Astrocyte (in vitro differentiated cells and primary cell): ENCODE data around the gene P3H2. TPM values are rescaled to one million over a fixed set of nuclear protein-coding genes. Genes with fewer than 3 reads are reported as not detected.

Experiments used
- DNase-seq: peaks from one replicate; pipeline ENCODE4 v3.0.0-alpha.2; 2010; ENCODE audit warnings: low read depth
- FAIRE-seq: peaks from 2 replicates; lab custom pipeline; 2011; peaks lifted over from hg19 to GRCh38; lab: Jason Lieb, UNC
- H2AFZ ChIP-seq: 2 replicates; pipeline ENCODE4 v1.6.0; 2012; ENCODE audit warnings: low read depth, low read length, inconsistent platforms
- H3K27ac ChIP-seq: 2 replicates; pipeline ENCODE4 v1.5.1; 2011; ENCODE audit warnings: low read depth, low read length, inconsistent platforms
- H3K27me3 ChIP-seq: 2 replicates; pipeline ENCODE4 v1.6.0; 2011; ENCODE audit warnings: low read length, inconsistent platforms; ENCODE audit not compliant: insufficient read depth
- H3K36me3 ChIP-seq: 2 replicates; pipeline ENCODE4 v1.5.1; 2011; ENCODE audit warnings: low read length, inconsistent platforms; ENCODE audit not compliant: insufficient read depth
- H3K4me1 ChIP-seq: 2 replicates; pipeline ENCODE4 v1.5.1; 2011; ENCODE audit warnings: low read length, inconsistent platforms; ENCODE audit not compliant: insufficient read depth
- H3K4me2 ChIP-seq: 2 replicates; pipeline ENCODE4 v1.6.0; 2012; ENCODE audit warnings: low read length, inconsistent platforms
- H3K4me3 ChIP-seq: 2 replicates; pipeline ENCODE4 v1.5.1; 2011; ENCODE audit warnings: low read depth, mild to moderate bottlenecking, low read length, inconsistent platforms; ENCODE audit not compliant: insufficient read depth
- H3K79me2 ChIP-seq: 2 replicates; pipeline ENCODE4 v1.6.0; 2012; ENCODE audit warnings: mild to moderate bottlenecking, low read length, inconsistent platforms; ENCODE audit not compliant: insufficient read depth
- H3K9ac ChIP-seq: 2 replicates; pipeline ENCODE4 v1.6.0; 2012; ENCODE audit warnings: mild to moderate bottlenecking, low read length, inconsistent platforms
- H3K9me3 ChIP-seq: 2 replicates; pipeline ENCODE4 v1.5.1; 2012; ENCODE audit warnings: low read depth, mild to moderate bottlenecking, low read length, inconsistent platforms; ENCODE audit not compliant: insufficient read depth
- H4K20me1 ChIP-seq: 2 replicates; pipeline ENCODE4 v1.6.0; 2012; ENCODE audit warnings: low read length, inconsistent platforms; ENCODE audit not compliant: insufficient read depth
- H3K27ac Mint-ChIP-seq: one replicate; pipeline ENCODE4 v1.8.0; 2021; ENCODE audit warnings: mild to moderate bottlenecking, mixed read lengths; ENCODE audit not compliant: unreplicated experiment
- H3K27me3 Mint-ChIP-seq: one replicate; pipeline ENCODE4 v1.8.0; 2021; ENCODE audit warnings: low read depth, mixed read lengths; ENCODE audit not compliant: unreplicated experiment
- H3K36me3 Mint-ChIP-seq: one replicate; pipeline ENCODE4 v1.8.0; 2021; ENCODE audit warnings: low read depth, mixed read lengths; ENCODE audit not compliant: unreplicated experiment
- H3K4me1 Mint-ChIP-seq: one replicate; pipeline ENCODE4 v1.8.0; 2021; ENCODE audit warnings: low read depth, mixed read lengths; ENCODE audit not compliant: unreplicated experiment
- H3K4me3 Mint-ChIP-seq: one replicate; pipeline ENCODE4 v1.8.0; 2021; ENCODE audit warnings: mild to moderate bottlenecking, moderate library complexity, mixed read lengths; ENCODE audit not compliant: unreplicated experiment
- H3K9me3 Mint-ChIP-seq: one replicate; pipeline ENCODE4 v1.8.0; 2021; ENCODE audit warnings: mild to moderate bottlenecking, mixed read lengths; ENCODE audit not compliant: unreplicated experiment
- CTCF ChIP-seq: IDR thresholded peaks from 2 replicates; pipeline ENCODE4 v1.5.1; 2011; ENCODE audit warnings: low read depth, mild to moderate bottlenecking, inconsistent platforms, low read length, moderate library complexity; ENCODE audit not compliant: insufficient read depth
- EZH2 ChIP-seq: IDR thresholded peaks from 2 replicates; pipeline ENCODE4 v1.6.1; 2012; ENCODE audit warnings: mild to moderate bottlenecking, low read length, inconsistent platforms; ENCODE audit not compliant: insufficient read depth
- total RNA-seq: library from RNA; stranded (reverse); gene quantifications from 2 replicates; pipeline ENCODE4 v1.2.1, GENCODE V29; 2021

Gene P3H2
- total RNA-seq, 1 donor from 2014 or later: 57.7 TPM

GRCh38 chr3:190034446-190034845 lies 86.3 kb downstream of the P3H2 start:
- Histone ChIP-seq H3K4me2 (no peak overlapping the region), H3K79me2 (no peaks in the 10 kb centered on the region), H2AFZ (no peak overlapping the region), H3K27me3 (no peaks in the 10 kb centered on the region), H4K20me1 (no peaks in the 10 kb centered on the region), H3K4me1 (no peaks in the 10 kb centered on the region), H3K9ac (no peak overlapping the region), H3K36me3 (no peaks in the 10 kb centered on the region), H3K4me3 (no peak overlapping the region), H3K9me3 (no peaks in the 10 kb centered on the region), H3K27ac (no peak overlapping the region)
- Mint-ChIP-seq H3K9me3 (no peaks in the 10 kb centered on the region), H3K4me1 (peaks cover 20% of the 10 kb centered on the region), H3K36me3 (no peaks in the 10 kb centered on the region), H3K27me3 (no peaks in the 10 kb centered on the region), H3K4me3 (no peak overlapping the region), H3K27ac (no peak overlapping the region)
- no peak for FAIRE-seq
- no peak for TF ChIP-seq CTCF
- no peak for TF ChIP-seq EZH2
- DNase-seq: no peak

DNA sequence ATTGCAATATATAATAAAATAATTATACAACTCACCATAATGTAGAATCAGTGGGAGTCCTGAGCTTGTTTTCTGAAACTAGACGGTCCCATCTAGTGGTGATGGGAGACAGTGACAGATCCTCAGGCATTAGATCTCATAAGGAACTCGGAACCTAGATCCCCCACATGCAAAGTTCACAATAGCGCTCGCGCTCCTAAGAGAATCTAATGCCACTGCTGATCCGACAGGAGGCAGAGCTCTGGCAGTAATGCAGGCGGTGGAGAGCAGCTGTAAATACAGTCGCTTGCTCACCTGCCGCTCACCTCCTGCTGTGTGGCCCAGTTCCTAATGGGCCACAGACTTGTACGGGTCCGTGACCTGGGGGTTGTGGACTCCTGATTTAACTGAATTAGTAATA lies 87.8 kb downstream of the P3H2 start:
- TF ChIP-seq CTCF (no peak), EZH2 (no peak)
- no peak overlapping the region for H3K4me3 ChIP-seq
- H3K9ac ChIP-seq: no peak overlapping the region
- no peaks in the 10 kb centered on the region for H3K27me3 ChIP-seq
- peaks cover 16% of the 10 kb centered on the region for H3K4me1 Mint-ChIP-seq
- no peak overlapping the region for H3K4me2 ChIP-seq
- H3K27ac Mint-ChIP-seq: no peak overlapping the region
- DNase-seq: no peak
- H2AFZ ChIP-seq: no peak overlapping the region
- no peak overlapping the region for H3K27ac ChIP-seq
- no peaks in the 10 kb centered on the region for H3K4me1 ChIP-seq
- no peaks in the 10 kb centered on the region for H4K20me1 ChIP-seq
- FAIRE-seq: no peak
- H3K36me3 Mint-ChIP-seq: no peaks in the 10 kb centered on the region
- H3K4me3 Mint-ChIP-seq: no peak overlapping the region
- H3K27me3 Mint-ChIP-seq: no peaks in the 10 kb centered on the region
- H3K36me3 ChIP-seq: no peaks in the 10 kb centered on the region
- no peaks in the 10 kb centered on the region for H3K9me3 ChIP-seq
- no peaks in the 10 kb centered on the region for H3K79me2 ChIP-seq
- no peaks in the 10 kb centered on the region for H3K9me3 Mint-ChIP-seq

- Mint-ChIP-seq H3K27me3 (no peaks in the 10 kb centered on the region), H3K4me1 (peaks cover 13% of the 10 kb centered on the region), H3K9me3 (no peaks in the 10 kb centered on the region), H3K27ac (no peak overlapping the region), H3K36me3 (no peaks in the 10 kb centered on the region), H3K4me3 (no peak overlapping the region)
- Histone ChIP-seq H3K79me2 (no peaks in the 10 kb centered on the region), H3K4me3 (no peak overlapping the region), H3K36me3 (no peaks in the 10 kb centered on the region), H4K20me1 (no peaks in the 10 kb centered on the region), H3K9me3 (no peaks in the 10 kb centered on the region), H3K4me1 (no peaks in the 10 kb centered on the region), H2AFZ (no peak overlapping the region), H3K27me3 (no peaks in the 10 kb centered on the region), H3K27ac (no peak overlapping the region), H3K4me2 (peak overlapping the region; percentile 3), H3K9ac (no peak overlapping the region)
- FAIRE-seq (peak; percentile 62), DNase-seq (no peak)
- TF ChIP-seq CTCF (no peak), EZH2 (no peak)
Observed at GRCh38 chr3:190031887-190032752, 88.6 kb downstream of the P3H2 start.
